ENCODE data around the gene SFTA2. TPM values are rescaled to one million over a fixed set of nuclear protein-coding genes. Genes with fewer than 3 reads are reported as not detected.
"Not testable (repeated sequence)": the region's sequence is repeated elsewhere in the genome, so short reads cannot be mapped to it uniquely, and the experiment has no call there.

SFTA2 gene
- total RNA-seq, 1 experiment from 2014 or later = not detected

DNA sequence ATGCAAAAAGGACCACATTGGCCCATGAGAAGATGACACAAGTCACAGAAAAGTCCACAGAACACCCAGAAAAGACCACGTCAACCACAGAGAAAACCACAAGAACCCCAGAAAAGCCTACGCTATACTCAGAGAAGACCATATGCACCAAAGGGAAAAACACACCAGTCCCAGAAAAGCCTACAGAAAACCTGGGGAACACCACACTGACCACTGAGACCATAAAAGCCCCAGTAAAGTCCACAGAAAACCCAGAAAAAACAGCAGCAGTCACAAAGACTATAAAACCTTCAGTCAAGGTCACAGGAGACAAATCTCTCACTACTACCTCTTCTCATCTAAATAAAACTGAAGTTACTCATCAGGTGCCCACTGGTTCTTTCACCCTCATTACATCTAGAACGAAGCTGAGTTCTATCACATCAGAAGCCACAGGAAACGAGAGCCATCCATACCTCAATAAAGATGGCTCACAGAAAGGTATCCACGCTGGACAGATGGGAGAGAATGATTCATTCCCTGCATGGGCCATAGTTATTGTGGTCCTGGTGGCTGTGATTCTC, 20.0 kb upstream of the SFTA2 start:
- no peaks in the 10 kb centered on the region for H3K9me3 ChIP-seq
- no peaks in the 10 kb centered on the region for H3K27me3 ChIP-seq
- no peak for DNase-seq

GRCh38 chr6:30948811-30949210, 16.8 kb upstream of the SFTA2 start:
- no peaks in the 10 kb centered on the region for H3K27me3 ChIP-seq
- H3K4me3 ChIP-seq = no peak overlapping the region
- H3K36me3 ChIP-seq = no peaks in the 10 kb centered on the region
- DNase-seq = no peak
- no peaks in the 10 kb centered on the region for H3K9me3 ChIP-seq

More for the DNA sequence above, 20.0 kb upstream of the SFTA2 start:
- H3K36me3 ChIP-seq = no peaks in the 10 kb centered on the region
- no peak overlapping the region for H3K4me3 ChIP-seq

- Histone ChIP-seq H3K9me3 (no peaks in the 10 kb centered on the region), H3K27me3 (no peaks in the 10 kb centered on the region), H3K36me3 (no peaks in the 10 kb centered on the region), H3K4me3 (no peak overlapping the region)
- no peak for DNase-seq
Measured at GRCh38 chr6:30947231-30947630, 15.3 kb upstream of the SFTA2 start.

- no peaks in the 10 kb centered on the region for H3K36me3 ChIP-seq
- H3K9me3 ChIP-seq = no peaks in the 10 kb centered on the region
- no peaks in the 10 kb centered on the region for H3K27me3 ChIP-seq
- H3K4me3 ChIP-seq = no peak overlapping the region
- no peak for DNase-seq
Measured at GRCh38 chr6:30945281-30945680, 13.3 kb upstream of the SFTA2 start.

DNA sequence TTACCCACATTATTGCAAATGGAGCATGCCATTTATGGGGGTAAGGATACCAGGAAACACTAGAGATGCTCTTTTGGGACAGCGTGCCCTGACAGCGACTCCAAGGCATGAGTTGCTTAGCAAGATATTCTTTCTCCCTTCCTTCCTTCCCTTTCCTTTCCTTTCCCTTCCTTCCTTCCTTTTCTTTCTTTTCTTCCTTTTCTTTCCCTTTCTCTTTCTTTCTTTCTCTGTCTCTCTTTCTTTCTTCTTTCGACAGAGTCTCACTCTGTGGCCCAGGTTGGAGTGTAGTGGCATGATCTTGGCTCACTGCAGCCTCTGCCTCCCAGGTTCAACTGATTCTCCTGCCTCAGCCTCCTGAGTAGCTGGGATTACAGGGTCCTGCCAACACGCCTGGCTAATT, 12.1 kb upstream of the SFTA2 start:
- H3K27me3 ChIP-seq = no peaks in the 10 kb centered on the region

DNA sequence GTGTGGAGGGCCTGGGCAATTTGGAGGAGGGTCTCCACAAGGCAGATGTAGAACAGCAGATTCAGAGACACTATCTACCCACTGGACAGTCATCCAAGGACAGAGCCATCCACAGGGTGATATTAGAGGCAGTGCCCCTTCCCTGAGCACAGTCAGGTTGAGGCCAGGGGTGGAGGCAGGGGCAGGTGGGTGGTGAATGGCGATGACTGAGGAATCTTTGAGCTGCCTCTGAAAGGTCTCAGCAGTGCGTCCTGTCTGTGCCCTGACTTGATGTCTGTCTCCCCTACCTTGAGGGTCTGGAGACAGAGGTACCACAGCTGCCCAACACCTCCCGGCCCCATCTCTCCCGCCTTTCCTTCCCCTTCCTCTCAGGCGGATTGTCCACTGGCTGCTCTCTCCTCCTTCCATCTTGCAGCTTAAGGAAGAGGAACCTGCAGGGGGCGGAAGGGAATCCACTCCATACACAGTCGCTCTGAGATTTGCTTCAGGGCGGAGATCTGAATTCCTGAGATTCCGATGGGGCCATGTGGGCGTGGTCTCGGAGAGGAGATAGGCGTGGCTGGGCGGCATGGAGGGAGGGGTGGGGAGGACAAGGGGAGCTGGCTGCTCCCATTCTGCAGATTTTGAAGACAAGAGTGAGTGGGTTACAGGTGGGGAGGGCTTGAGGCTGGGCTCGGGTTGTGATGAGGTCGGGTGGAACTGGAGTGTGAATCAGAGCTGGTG, 10.5 kb upstream of the SFTA2 start:
- DNase-seq = peak; percentile 75
- H3K9me3 ChIP-seq = no peaks in the 10 kb centered on the region
- H3K36me3 ChIP-seq = no peaks in the 10 kb centered on the region
- no peak overlapping the region for H3K4me3 ChIP-seq
- no peaks in the 10 kb centered on the region for H3K27me3 ChIP-seq

More for the DNA sequence above, 12.1 kb upstream of the SFTA2 start:
- Histone ChIP-seq H3K4me3 (no peak overlapping the region), H3K9me3 (no peaks in the 10 kb centered on the region), H3K36me3 (no peaks in the 10 kb centered on the region)
- DNase-seq = no peak

- no peak for DNase-seq
- Histone ChIP-seq H3K9me3 (no peaks in the 10 kb centered on the region), H3K4me3 (no peak within 1 kb of the TSS), H3K36me3 (no peaks in the 10 kb centered on the region), H3K27me3 (no peaks in the 10 kb centered on the region)
Measured at GRCh38 chr6:30940361-30940986, 8.5 kb upstream of the SFTA2 start, which contains the start of gene MUCL3. Gene MUCL3 (plus strand): TSS chr6:30940973. CDS start chr6:30941000, 27 bp downstream.

DNA sequence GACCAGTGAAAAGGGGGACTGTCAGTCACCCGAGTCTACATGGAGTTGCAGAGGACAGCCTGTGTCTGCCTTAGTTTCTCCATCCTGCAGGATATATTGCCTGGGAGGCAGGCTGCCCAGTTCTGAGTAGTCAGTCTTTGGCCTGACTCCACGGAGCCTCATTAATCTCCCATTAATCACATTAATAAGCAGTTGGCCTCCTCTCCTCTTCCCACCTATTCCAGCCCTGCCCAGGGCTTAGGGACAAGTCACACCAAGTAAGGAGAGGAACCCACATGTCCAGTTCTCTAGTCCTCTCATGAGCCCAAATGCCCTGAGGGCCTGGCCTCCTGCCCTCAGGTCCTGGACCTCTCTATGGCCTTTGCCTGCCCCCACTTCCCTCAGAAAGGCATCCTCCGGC, 7.5 kb upstream of the SFTA2 start:
- H3K9me3 ChIP-seq = no peaks in the 10 kb centered on the region
- H3K27me3 ChIP-seq = no peaks in the 10 kb centered on the region
- H3K4me3 ChIP-seq = no peak overlapping the region
- no peaks in the 10 kb centered on the region for H3K36me3 ChIP-seq
- DNase-seq = no peak

- Histone ChIP-seq H3K36me3 (no peaks in the 10 kb centered on the region), H3K4me3 (no peak overlapping the region), H3K9me3 (no peaks in the 10 kb centered on the region), H3K27me3 (no peaks in the 10 kb centered on the region)
- no peak for DNase-seq
Measured at GRCh38 chr6:30938730-30939129, 6.8 kb upstream of the SFTA2 start.

- Histone ChIP-seq H3K36me3 (no peaks in the 10 kb centered on the region), H3K27me3 (no peaks in the 10 kb centered on the region), H3K9me3 (no peaks in the 10 kb centered on the region), H3K4me3 (no peak overlapping the region)
- no peak for DNase-seq
Measured at GRCh38 chr6:30937265-30937664, 5.3 kb upstream of the SFTA2 start.

DNA sequence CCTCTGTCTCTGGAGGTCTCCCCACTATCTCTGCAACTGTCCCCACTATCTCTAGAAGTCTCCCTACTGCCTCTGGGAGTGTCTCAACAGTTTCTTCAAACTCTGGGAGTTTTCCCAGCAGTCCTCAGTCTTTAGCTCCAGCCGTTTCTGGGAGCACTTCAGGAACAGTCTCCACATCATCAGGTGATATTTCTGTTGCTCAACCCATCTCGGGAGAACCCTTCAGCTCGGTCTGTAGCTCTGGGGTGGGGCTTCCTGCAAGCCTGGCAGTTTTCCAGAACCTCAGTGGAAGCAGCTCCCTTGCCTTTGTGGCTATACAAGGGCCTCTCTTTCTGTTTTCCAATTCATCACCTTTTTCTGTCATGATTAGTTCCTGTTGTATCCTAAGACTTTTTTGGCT, 3.0 kb upstream of the SFTA2 start:
- H3K27me3 ChIP-seq = no peaks in the 10 kb centered on the region
- no peaks in the 10 kb centered on the region for H3K36me3 ChIP-seq
- no peak overlapping the region for H3K4me3 ChIP-seq
- no peaks in the 10 kb centered on the region for H3K9me3 ChIP-seq
- no peak for DNase-seq

DNA sequence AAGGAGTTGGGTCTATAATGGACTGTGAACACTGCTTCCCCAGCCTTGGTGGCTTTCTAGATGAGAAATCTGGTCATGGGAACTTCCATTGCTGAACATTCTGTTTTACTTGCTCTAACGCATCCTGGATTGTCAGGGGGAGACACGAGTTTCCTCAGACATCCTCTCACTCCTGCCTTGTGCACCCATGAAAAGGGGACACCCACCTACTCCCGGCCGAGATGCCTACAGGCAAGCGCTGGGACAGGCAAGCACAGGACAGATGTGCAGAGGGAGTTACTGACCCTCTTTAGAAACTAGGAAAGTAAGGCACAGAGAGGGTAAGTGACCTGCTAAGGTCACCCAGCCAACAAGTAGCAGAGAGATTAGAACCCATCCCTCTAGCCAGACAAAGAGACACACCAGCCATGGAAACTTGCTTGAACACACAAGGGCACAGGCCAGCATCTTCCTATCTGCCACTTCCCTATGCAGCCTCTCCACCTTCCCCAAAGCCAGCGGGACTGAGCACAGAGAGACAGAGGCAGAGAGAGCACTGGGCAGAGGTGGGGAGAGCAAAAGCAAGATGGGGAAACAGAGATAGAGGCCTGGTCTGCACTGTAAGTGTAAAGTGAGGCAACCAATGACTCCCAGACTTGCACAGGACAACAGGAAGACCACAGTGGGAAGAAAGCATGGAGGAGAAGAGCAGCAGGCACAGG, 845 bp upstream of the SFTA2 start:
- no peak for DNase-seq
- no peaks in the 10 kb centered on the region for H3K36me3 ChIP-seq
- no peaks in the 10 kb centered on the region for H3K27me3 ChIP-seq
- H3K4me3 ChIP-seq = no peak overlapping the region
- H3K9me3 ChIP-seq = no peaks in the 10 kb centered on the region

GRCh38 chr6:30931272-30931671, 698 bp downstream of the SFTA2 start:
- no peaks in the 10 kb centered on the region for H3K36me3 ChIP-seq
- no peaks in the 10 kb centered on the region for H3K9me3 ChIP-seq
- H3K27me3 ChIP-seq = no peaks in the 10 kb centered on the region
- no peak for DNase-seq
- H3K4me3 ChIP-seq = no peak overlapping the region

- no peaks in the 10 kb centered on the region for H3K27me3 ChIP-seq
- no peak for DNase-seq
Measured at GRCh38 chr6:30930506-30930905, 1.5 kb downstream of the SFTA2 start.

GRCh38 chr6:30928677-30929076, 3.3 kb downstream of the SFTA2 start:
- no peaks in the 10 kb centered on the region for H3K36me3 ChIP-seq
- H3K4me3 ChIP-seq = no peak overlapping the region
- no peak for DNase-seq
- no peaks in the 10 kb centered on the region for H3K27me3 ChIP-seq
- no peaks in the 10 kb centered on the region for H3K9me3 ChIP-seq

More at GRCh38 chr6:30930506-30930905, 1.5 kb downstream of the SFTA2 start:
- no peaks in the 10 kb centered on the region for H3K9me3 ChIP-seq
- H3K4me3 ChIP-seq = no peak overlapping the region
- no peaks in the 10 kb centered on the region for H3K36me3 ChIP-seq

DNA sequence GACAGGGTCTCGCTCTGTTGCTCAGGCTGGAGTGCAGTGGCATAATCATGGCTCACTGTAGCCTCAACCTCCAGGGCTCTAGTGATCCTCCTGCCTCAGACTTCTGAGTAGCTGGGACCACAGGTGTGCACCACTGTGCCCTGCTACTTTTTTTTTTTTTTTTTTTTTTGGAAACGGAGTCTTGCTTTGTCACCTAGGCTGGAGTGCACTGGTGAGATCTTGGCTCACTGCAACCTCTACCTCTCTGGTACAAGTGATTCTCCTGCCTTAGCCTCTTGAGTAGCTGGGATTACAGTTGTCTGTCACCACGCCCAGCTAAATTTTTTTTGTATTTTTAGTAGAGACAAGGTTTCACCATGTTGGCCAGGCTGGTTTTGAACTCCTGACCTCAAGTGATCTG, 4.9 kb downstream of the SFTA2 start:
- not testable (repeated sequence) for H3K9me3 ChIP-seq, H3K27me3 ChIP-seq, H3K36me3 ChIP-seq, DNase-seq, H3K4me3 ChIP-seq

GRCh38 chr6:30926644-30927043, 5.3 kb downstream of the SFTA2 start:
- DNase-seq = peak; percentile 42
- Histone ChIP-seq H3K27me3 (no peaks in the 10 kb centered on the region), H3K9me3 (no peaks in the 10 kb centered on the region)

More at GRCh38 chr6:30926644-30927043, 5.3 kb downstream of the SFTA2 start:
- H3K36me3 ChIP-seq = no peaks in the 10 kb centered on the region
- H3K4me3 ChIP-seq = no peak overlapping the region

Measured in MG63 (cell line).